GM18870 (cell line): ENCODE measurements around the gene LHFPL6.

Experiments used
- ATAC-seq: cut with Tn5 transposase; IDR thresholded peaks from one replicate; pipeline ENCODE4 v1.9.1; 2021; ENCODE audit warnings: moderate library complexity; ENCODE audit not compliant: unreplicated experiment

Gene LHFPL6

GRCh38 chr13:39602614-39603366, at the start of gene LHFPL6:
LHFPL6 (minus strand) TSS chr13:39603193.
- ATAC-seq, result peak; percentile 66

DNA sequence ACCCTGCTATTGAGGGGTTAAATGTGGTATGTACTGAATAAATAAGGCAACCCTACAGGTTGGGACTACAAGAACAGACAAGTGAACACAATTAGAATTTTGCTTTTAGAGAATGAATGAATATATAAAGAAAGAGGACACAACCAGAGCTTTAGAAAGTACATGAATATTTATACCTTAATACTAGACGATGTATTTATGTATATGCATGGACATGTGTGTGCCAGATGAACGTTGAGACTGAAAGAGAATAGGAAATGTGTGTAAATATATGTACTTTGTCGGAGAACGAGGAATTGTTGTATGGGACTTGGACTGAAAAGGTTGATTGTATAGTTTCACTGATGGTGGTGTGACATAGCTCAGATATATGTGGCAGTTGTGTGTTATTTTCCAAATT, 43.1 kb upstream of the LHFPL6 start:
- ATAC-seq, result no peak

DNA sequence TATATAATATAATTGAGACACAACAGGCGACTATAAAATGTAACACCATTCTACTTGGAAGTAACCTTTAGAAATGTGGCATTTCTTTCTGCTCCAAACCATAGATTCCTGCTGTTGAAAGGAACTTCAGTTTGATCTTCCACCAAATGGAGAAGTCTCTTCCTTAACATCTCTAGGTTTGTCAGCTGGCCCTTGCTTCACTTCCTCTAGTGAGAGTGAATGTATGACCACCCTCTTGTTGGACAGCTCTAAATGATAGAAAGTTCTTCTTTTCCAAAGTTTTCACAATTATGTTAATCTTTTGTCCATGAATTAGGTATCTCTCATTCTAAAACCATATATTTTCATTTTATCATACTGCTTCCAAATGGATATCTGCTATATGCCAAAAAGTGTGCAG, 38.7 kb upstream of the LHFPL6 start:
- ATAC-seq, result no peak

DNA sequence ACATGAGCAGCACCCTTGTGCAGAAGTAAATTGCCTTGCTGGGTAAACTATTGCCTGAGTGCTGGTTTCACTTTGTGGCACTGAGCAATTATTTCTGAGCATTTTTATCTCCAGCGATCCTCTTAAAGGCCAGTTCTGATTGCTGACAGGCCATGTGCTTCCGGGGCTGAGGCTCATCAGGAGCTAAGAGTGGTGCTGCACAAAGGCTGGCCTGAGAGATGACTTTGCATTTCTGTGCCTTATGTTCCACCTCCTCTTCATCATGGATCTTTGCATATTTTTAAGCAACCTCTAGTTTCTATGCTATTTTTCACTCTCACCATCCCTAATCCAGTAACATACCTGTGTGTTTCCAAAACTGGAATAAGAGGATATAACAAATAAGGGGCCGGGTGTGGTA, 34.9 kb upstream of the LHFPL6 start:
- ATAC-seq, result no peak

GRCh38 chr13:39635564-39635963, 32.6 kb upstream of the LHFPL6 start:
- no peak for ATAC-seq

DNA sequence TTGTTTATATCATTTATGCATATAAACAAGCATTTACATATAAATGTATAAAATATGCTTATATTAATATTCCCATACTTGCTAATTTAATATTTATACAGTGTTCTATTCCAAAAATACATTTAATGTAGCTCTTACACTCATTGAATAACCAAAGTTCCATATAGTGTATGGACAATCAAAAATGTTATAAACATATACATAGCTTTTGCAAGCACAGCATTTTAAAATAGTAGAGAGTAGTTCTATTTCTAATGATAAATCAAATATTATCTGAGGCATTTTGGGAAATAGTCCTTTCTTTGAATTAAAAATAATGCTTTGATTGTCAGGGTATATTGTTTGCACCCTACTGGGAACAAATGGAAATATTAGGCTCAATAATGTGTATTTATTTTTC, 30.0 kb upstream of the LHFPL6 start:
- ATAC-seq, result no peak

DNA sequence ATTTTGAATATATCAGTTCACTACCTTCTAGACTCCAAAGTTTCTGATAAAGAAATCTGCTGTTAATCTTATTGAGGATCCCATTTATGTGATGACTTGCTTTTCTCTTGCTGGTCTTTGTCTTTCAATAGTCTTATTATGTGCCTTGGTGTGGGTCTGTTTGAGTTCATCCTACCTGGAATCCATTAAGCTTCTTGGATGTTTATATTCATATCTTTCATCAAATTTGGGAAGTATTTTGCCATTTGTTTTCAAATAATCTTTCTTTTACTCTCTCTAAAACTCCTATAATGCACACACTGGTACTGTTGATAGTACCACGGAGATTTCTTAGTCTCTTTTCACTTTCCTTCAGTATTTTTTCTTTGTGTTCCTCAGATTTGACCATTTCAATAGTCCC, 28.3 kb upstream of the LHFPL6 start:
- ATAC-seq, result no peak

DNA sequence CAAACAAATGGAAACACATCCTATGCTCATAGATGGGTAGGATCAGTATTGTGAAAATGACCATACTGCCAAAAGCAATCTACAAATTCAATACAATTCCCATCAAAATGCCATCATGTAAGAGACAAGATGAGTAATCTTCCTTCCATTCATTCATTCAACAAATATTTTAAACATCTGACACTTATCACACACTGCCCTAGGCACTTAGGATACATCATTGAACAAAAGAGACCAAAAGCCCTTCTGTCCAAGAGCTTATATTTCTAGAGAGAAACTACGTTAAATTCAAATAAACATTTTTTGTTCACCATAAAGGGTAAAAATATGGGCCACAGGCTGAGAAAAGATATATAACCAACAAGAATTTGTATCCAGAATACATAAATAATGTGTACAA, 20.5 kb upstream of the LHFPL6 start:
- ATAC-seq, result no peak

- no peak for ATAC-seq
These were observed 15.6 kb upstream of the LHFPL6 start for GRCh38 chr13:39618561-39618960.

DNA sequence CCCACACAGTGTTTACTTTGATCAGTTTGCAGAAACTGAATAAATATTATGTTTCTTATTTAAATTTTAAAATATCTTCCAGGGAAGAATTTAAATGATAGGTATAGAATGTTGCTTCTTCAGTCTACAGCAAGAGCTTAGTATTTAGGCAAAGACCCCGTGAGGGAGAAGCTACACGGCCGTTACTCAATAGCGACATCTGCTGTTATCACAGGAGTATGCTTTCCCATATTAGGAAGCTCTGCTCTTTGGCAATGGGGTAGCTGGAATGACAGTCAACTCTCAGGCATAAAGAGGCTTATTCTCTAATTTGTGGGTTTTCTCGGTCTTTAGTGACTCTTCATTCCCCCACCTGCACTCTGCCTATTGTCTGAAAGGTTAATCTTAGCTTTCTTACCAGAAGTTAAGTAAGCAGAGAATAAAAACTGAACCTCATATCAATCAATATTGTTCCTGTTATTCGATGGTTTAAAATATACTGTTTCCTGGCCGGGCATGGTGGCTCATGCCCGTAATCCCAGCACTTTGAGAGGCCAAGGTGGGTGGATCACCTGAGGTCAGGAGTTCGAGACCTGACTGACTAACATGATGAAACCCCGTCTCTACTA, 13.2 kb upstream of the LHFPL6 start:
- ATAC-seq, result no peak

GRCh38 chr13:39612023-39612637, 9.1 kb upstream of the LHFPL6 start:
- no peak for ATAC-seq

- ATAC-seq, result no peak
These were observed 4.9 kb upstream of the LHFPL6 start for GRCh38 chr13:39607876-39608275.

DNA sequence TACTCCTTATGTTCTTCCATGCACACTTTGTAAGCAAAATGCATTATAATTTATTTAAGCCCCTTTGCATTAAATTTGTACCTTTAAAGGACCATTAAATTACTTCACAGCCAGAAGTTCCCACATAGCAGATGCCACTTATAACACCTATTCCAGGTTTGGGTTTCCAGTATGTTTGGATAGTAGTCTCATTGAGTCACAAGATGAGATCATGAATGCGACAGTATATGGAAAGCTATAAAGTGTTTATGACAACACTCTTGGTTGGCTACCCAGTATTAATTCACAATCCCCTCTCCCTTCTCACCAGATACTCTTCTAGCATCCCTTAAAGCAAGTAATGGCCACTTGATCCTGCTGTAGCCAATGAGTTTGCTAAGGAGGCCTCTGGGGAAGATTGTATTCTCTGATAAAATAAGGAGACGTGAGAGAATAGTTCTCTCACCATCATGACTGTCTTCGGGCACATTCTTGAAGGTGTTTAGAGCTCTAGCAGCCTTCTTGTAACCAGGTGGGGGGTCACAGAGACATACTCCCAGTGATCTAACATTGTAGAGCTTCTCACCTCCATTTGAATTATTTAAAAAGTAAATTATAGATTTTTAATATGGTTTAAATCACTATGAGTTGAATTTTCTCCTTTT, 2.8 kb upstream of the LHFPL6 start:
- ATAC-seq, result no peak

DNA sequence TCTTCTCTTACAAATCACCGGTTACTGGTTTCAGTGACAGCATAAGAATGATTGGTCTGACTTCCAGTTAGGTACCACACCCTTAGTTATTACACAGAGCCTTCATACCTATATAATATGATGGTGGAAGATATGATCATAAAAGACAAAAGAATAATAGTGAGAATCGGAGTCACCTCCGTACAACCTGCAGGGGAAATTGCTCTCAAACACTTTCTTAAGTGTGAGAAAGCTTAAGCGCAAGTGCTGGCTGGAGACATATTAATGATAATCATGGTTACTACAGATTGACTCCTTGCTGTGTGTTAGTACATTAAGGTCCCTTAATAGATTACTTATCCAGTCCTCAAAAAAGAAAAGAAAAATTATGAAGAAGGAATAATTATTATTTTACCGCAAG, 1.8 kb upstream of the LHFPL6 start:
- no peak for ATAC-seq

- peak; percentile 16 for ATAC-seq
These were observed 493 bp upstream of the LHFPL6 start for GRCh38 chr13:39603424-39603947.

GRCh38 chr13:39602277-39602613, 748 bp downstream of the LHFPL6 start:
- ATAC-seq, result peak; percentile 29

DNA sequence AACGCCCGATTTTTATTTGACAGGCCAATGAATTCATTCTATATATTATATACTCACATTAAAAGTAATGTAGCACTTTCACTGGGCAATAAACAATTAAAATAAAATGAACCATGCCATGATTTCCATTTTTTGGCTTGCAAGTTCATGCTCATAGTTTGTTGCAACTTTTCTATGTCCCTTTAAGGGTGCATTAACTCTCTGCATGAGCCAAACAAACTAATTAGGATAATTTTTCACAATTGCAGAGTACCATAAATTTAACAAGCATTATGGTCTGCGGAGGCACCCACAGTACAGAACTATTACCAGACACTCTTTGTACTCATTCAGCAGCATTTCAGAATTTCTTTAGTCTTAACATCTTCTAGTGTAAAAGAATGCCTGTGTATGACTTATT, 1.4 kb downstream of the LHFPL6 start:
- ATAC-seq, result no peak

DNA sequence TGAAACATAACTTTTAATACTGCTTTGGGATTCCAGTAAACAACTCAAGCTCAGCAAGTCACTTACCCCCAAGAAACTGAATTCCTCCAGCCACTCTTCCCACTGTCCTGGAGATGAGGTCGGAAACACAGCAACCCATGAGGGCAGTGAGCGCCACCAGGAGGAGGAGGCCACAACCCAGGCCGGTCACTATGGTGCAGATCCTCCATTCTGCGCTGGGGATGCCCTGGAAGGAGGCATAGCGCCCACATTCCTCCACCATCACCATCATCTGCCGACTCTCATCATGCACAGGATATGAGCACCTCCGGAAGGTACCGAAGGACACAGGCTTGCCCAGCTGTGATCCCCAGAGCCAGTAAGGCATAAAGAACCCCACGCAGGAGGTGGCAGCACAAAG, 2.2 kb downstream of the LHFPL6 start:
- ATAC-seq, result no peak

- ATAC-seq, result no peak
These were observed 3.2 kb downstream of the LHFPL6 start for GRCh38 chr13:39599842-39600241.

GRCh38 chr13:39599012-39599411, 4.0 kb downstream of the LHFPL6 start:
- no peak for ATAC-seq

DNA sequence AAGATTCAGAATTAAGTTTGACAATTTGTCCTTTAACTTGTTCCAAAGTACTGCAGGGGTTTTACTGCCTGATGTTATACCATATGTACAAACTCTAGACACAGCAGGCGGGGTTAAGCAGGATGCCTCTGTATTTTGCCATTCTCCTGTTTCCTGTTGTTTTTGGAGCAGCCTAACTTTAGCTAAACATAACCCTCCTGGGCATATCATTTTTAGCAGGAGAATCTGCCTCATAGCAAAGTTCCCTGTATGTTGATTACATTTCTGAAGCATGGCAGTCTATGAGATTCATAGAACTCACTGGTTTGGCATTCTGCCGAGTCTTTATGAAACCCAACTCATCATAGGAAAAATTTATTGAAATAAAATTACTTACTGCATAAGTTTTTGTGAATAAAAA, 5.2 kb downstream of the LHFPL6 start:
- no peak for ATAC-seq

DNA sequence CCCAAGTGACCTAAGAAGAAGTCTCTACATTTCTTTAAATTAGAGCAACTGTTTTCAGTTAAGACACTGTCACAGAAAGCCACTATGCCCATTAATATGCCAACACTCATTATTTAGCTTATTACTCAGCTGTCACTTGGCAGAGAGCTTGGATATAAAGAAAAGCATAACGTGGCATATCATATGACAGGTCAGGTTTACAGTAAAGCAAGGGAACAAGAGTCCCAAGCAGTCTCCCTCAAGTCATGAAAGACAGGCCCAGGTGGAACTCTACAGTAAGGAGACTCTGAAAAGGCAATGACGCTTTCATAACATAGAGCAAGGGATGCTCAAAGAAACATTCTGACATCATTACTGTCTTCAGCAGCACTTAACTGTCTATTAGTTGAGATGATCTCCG, 6.3 kb downstream of the LHFPL6 start:
- no peak for ATAC-seq
